Measurements from ENCODE around the gene PGM1.

The PGM1 gene

GRCh38 chr1:63601061-63601460 is 7.8 kb downstream of the PGM1 start:
- DNase-seq (ENCODE audit: low read depth, low spot score), result no peak

- DNase-seq (ENCODE audit: low read depth, low spot score), result no peak
Observed at GRCh38 chr1:63601463-63601862, 8.3 kb downstream of the PGM1 start.

- DNase-seq (ENCODE audit: low read depth, low spot score), result no peak
Observed at GRCh38 chr1:63601912-63602311, 8.7 kb downstream of the PGM1 start.

GRCh38 chr1:63602629-63603028 is 9.4 kb downstream of the PGM1 start:
- DNase-seq (ENCODE audit: low read depth, low spot score), result no peak

- DNase-seq (ENCODE audit: low read depth, low spot score), result no peak
Observed at GRCh38 chr1:63603810-63604209, 10.6 kb downstream of the PGM1 start.

GRCh38 chr1:63607322-63607721 is 14.1 kb downstream of the PGM1 start:
- no peak for DNase-seq (ENCODE audit: low read depth, low spot score)

- no peak for DNase-seq (ENCODE audit: low read depth, low spot score)
Observed at GRCh38 chr1:63611231-63611630, 18.0 kb downstream of the PGM1 start.

GRCh38 chr1:63612564-63612963 is 19.4 kb downstream of the PGM1 start:
- DNase-seq (ENCODE audit: low read depth, low spot score), result no peak

- no peak for DNase-seq (ENCODE audit: low read depth, low spot score)
Observed at GRCh38 chr1:63612971-63613370, 19.8 kb downstream of the PGM1 start.

- DNase-seq (ENCODE audit: low read depth, low spot score), result peak; percentile 26
Observed at GRCh38 chr1:63615768-63616420, 22.7 kb downstream of the PGM1 start.

- no peak for DNase-seq (ENCODE audit: low read depth, low spot score)
Observed at GRCh38 chr1:63617450-63617849, 24.2 kb downstream of the PGM1 start.

GRCh38 chr1:63618011-63618410 is 24.8 kb downstream of the PGM1 start:
- no peak for DNase-seq (ENCODE audit: low read depth, low spot score)

GRCh38 chr1:63619558-63619957 is 26.3 kb downstream of the PGM1 start:
- DNase-seq (ENCODE audit: low read depth, low spot score), result no peak

- no peak for DNase-seq (ENCODE audit: low read depth, low spot score)
Observed at GRCh38 chr1:63620671-63621070, 27.5 kb downstream of the PGM1 start.

GRCh38 chr1:63621075-63621474 is 27.9 kb downstream of the PGM1 start:
- DNase-seq (ENCODE audit: low read depth, low spot score), result no peak

- DNase-seq (ENCODE audit: low read depth, low spot score), result no peak
Observed at GRCh38 chr1:63621698-63622097, 28.5 kb downstream of the PGM1 start.

- no peak for DNase-seq (ENCODE audit: low read depth, low spot score)
Observed at GRCh38 chr1:63622849-63623566, 29.8 kb downstream of the PGM1 start.

GRCh38 chr1:63623952-63624351 is 30.7 kb downstream of the PGM1 start:
- DNase-seq (ENCODE audit: low read depth, low spot score), result no peak

GRCh38 chr1:63624911-63625310 is 31.7 kb downstream of the PGM1 start:
- no peak for DNase-seq (ENCODE audit: low read depth, low spot score)

- DNase-seq (ENCODE audit: low read depth, low spot score), result no peak
Observed at GRCh38 chr1:63626222-63626621, 33.0 kb downstream of the PGM1 start.

GRCh38 chr1:63628607-63629006 is 35.4 kb downstream of the PGM1 start:
- DNase-seq (ENCODE audit: low read depth, low spot score), result no peak

GRCh38 chr1:63630238-63630637 is 37.0 kb downstream of the PGM1 start:
- no peak for DNase-seq (ENCODE audit: low read depth, low spot score)

- DNase-seq (ENCODE audit: low read depth, low spot score), result no peak
Observed at GRCh38 chr1:63630666-63631065, 37.5 kb downstream of the PGM1 start.
